Subcutaneous abdominal adipose tissue (tissue), 5 donors: ENCODE data around the gene BORCS5.

ENCODE experiments used
- H3K27ac ChIP-seq: one replicate; pipeline ENCODE4 v1.7.0; 2013; ENCODE audit warnings: low read depth, mild to moderate bottlenecking, inconsistent platforms, low read length, moderate library complexity
- H3K27me3 ChIP-seq, 5 donors: one replicate each; pipeline ENCODE4 v1.7.0; 2013; ENCODE audit warnings: low read length in 5 of 5, inconsistent platforms in 1 of 5; ENCODE audit not compliant: control insufficient read depth in 5 of 5, insufficient read depth in 4 of 5
- H3K36me3 ChIP-seq, 5 donors: one replicate each; pipeline ENCODE4 v1.7.0; 2013; ENCODE audit warnings: low read length in 5 of 5; ENCODE audit not compliant: control insufficient read depth in 5 of 5, insufficient read depth in 5 of 5
- H3K4me1 ChIP-seq, 5 donors: one replicate each; pipeline ENCODE4 v1.7.0; 2013; ENCODE audit warnings: low read length in 5 of 5, mild to moderate bottlenecking in 3 of 5, moderate library complexity in 1 of 5; ENCODE audit not compliant: control insufficient read depth in 5 of 5, insufficient read depth in 5 of 5
- H3K4me3 ChIP-seq, 5 donors: one replicate each; pipeline ENCODE4 v1.7.0; 2013; ENCODE audit warnings: low read length in 5 of 5, low read depth in 1 of 5
- H3K9ac ChIP-seq, 5 donors: one replicate each; pipeline ENCODE4 v1.7.0; 2013; ENCODE audit warnings: low read length in 5 of 5, mild to moderate bottlenecking in 4 of 5, moderate library complexity in 3 of 5
- H3K9me3 ChIP-seq, 5 donors: one replicate each; pipeline ENCODE4 v1.7.0; 2013; ENCODE audit warnings: low read length in 5 of 5; ENCODE audit not compliant: control insufficient read depth in 5 of 5
- donor health status: healthy.
- donor health status: healthy.
- donor health status: healthy.
- donor health status: healthy.
- donor health status: healthy.

The BORCS5 gene

DNA sequence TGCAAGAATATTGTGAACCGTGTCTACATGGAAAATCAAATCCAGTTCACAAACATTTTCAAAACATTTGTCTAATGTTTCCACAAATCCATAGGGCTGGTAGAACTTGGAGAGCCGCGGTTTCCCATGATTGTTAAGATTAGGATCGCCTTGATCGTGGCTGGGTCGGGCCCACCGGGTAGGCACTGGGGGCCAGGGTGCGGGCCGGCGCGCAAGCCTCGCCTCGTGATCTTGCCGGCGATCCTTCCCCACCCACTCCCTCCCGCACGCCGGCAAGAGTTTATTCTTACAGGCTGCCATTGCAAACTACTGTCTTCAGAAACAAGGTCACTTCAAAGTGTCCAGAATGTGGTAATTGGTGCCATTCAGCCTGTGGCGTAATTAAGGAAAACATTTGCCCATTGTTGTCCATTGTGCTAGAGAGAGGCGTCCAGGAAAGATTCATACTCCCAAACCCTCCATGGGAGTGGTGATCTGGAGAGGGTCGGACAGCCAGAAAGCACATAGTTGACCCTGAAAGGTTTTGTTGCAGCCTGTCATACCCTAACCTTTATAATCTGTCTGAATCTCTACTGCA lies 95.5 kb downstream of the BORCS5 start:
- H3K27me3 ChIP-seq: no peaks in the 10 kb centered on the region
- H3K36me3 ChIP-seq: no peaks in the 10 kb centered on the region
- no peak overlapping the region for H3K4me3 ChIP-seq

GRCh38 chr12:12453635-12454034 lies 96.8 kb downstream of the BORCS5 start:
- Histone ChIP-seq H3K27ac (no peak overlapping the region), H3K9ac (no peak overlapping the region), H3K4me3 (no peak overlapping the region), H3K36me3 (no peaks in the 10 kb centered on the region), H3K9me3 (no peaks in the 10 kb centered on the region), H3K4me1 (peaks cover 0 to 19% (median 17%) of the 10 kb centered on the region in 5 donors), H3K27me3 (no peaks in the 10 kb centered on the region)

More for the DNA sequence above, 95.5 kb downstream of the BORCS5 start:
- Histone ChIP-seq H3K9me3 (no peaks in the 10 kb centered on the region), H3K27ac (no peak overlapping the region), H3K9ac (no peak overlapping the region), H3K4me1 (peaks cover 2 to 18% (median 13%) of the 10 kb centered on the region in 5 donors)

GRCh38 chr12:12454315-12454714 lies 97.4 kb downstream of the BORCS5 start:
- Histone ChIP-seq H3K9me3 (no peaks in the 10 kb centered on the region), H3K36me3 (no peaks in the 10 kb centered on the region), H3K27ac (no peak overlapping the region), H3K27me3 (no peaks in the 10 kb centered on the region), H3K4me3 (no peak overlapping the region), H3K4me1 (peaks cover 0 to 19% (median 13%) of the 10 kb centered on the region in 5 donors), H3K9ac (no peak overlapping the region)

- Histone ChIP-seq H3K36me3 (no peaks in the 10 kb centered on the region), H3K4me1 (peaks cover 0 to 12% (median 7%) of the 10 kb centered on the region in 5 donors), H3K27me3 (no peaks in the 10 kb centered on the region), H3K4me3 (no peak overlapping the region), H3K9me3 (no peaks in the 10 kb centered on the region), H3K27ac (no peak overlapping the region), H3K9ac (no peak overlapping the region)
These were observed 99.8 kb downstream of the BORCS5 start for GRCh38 chr12:12456637-12457036.

- H3K27ac ChIP-seq: no peak overlapping the region
- no peak overlapping the region for H3K9ac ChIP-seq
These were observed 104.4 kb downstream of the BORCS5 start for GRCh38 chr12:12460935-12461922.

DNA sequence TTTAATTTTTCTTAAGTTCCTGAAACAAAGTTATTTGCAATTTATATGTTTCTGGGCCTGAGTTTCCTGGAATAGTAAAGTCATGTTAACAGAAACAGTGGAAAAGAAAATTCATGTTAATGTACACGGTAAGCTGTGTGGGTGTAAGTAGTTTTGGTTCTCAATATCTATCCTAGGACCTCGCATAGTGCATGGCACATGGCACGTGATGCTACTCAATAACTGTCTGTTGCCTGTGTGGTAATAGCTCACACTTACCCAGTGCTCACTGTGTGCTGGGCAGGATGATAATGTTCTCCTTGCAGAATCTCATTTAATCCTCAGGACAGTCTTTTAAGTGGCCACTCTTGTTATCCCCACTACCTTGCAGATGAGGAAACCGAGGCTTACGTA lies 105.0 kb downstream of the BORCS5 start:
- no peaks in the 10 kb centered on the region for H3K27me3 ChIP-seq
- no peak overlapping the region for H3K27ac ChIP-seq
- peaks cover 0 to 13% (median 9%) of the 10 kb centered on the region in 5 donors for H3K4me1 ChIP-seq
- peaks cover 0 to 8% (median 6%) of the 10 kb centered on the region in 5 donors for H3K36me3 ChIP-seq
- no peak overlapping the region for H3K9ac ChIP-seq
- H3K4me3 ChIP-seq: no peak overlapping the region
- no peaks in the 10 kb centered on the region for H3K9me3 ChIP-seq

More at GRCh38 chr12:12460935-12461922, 104.4 kb downstream of the BORCS5 start:
- Histone ChIP-seq H3K27me3 (no peaks in the 10 kb centered on the region), H3K4me3 (no peak overlapping the region), H3K9me3 (no peaks in the 10 kb centered on the region), H3K4me1 (peaks cover 0 to 12% (median 9%) of the 10 kb centered on the region in 5 donors), H3K36me3 (peaks cover 0 to 7% (median 6%) of the 10 kb centered on the region in 5 donors)

GRCh38 chr12:12465522-12465921 lies 108.6 kb downstream of the BORCS5 start:
- Histone ChIP-seq H3K4me3 (no peak overlapping the region), H3K4me1 (peaks cover 7 to 33% (median 29%) of the 10 kb centered on the region in 5 donors), H3K9me3 (no peaks in the 10 kb centered on the region), H3K27ac (no peak overlapping the region), H3K27me3 (no peaks in the 10 kb centered on the region), H3K36me3 (peaks cover 0 to 10% (median 6%) of the 10 kb centered on the region in 5 donors), H3K9ac (no peak overlapping the region)

GRCh38 chr12:12466157-12466556 lies 109.3 kb downstream of the BORCS5 start:
- peaks cover 0 to 10% (median 6%) of the 10 kb centered on the region in 5 donors for H3K36me3 ChIP-seq
- H3K4me3 ChIP-seq: no peak overlapping the region
- H3K4me1 ChIP-seq: peaks cover 7 to 37% (median 29%) of the 10 kb centered on the region in 5 donors
- no peak overlapping the region for H3K27ac ChIP-seq
- H3K9ac ChIP-seq: no peak overlapping the region
- H3K27me3 ChIP-seq: no peaks in the 10 kb centered on the region
- no peaks in the 10 kb centered on the region for H3K9me3 ChIP-seq

DNA sequence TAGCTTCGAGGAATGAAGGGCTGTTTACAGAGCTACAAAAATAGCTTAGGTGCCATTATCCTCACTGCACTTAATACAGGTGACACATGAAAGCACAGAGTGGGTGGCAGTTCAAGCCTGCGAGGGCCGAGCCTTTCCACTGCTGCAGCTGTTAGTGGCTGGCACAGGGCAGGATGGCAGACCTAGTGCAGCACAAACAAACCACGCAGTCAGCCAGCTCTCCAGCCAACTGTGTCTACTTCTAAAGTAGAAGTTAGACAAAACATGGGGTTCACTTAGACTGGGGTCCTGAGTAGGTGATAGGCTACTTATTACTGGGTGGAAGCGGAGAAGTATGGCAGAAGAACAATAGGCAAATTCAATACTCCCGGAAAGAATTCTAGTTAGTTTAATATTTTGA lies 110.4 kb downstream of the BORCS5 start:
- Histone ChIP-seq H3K27me3 (no peaks in the 10 kb centered on the region), H3K9ac (peak overlapping the region in 2 of 5 donors; percentile 13 to 35), H3K36me3 (peaks cover 0 to 10% (median 6%) of the 10 kb centered on the region in 5 donors), H3K9me3 (no peaks in the 10 kb centered on the region), H3K4me1 (peaks cover 7 to 37% (median 29%) of the 10 kb centered on the region in 5 donors), H3K4me3 (no peak overlapping the region), H3K27ac (peak overlapping the region; percentile 80)
